ENCODE data around the gene SPINT1. TPM values are rescaled to one million over a fixed set of nuclear protein-coding genes. Genes with fewer than 3 reads are reported as not detected.

SPINT1 gene
- total RNA-seq, 3 donors from 2014 or later, result 167 to 415 (median 324) TPM

DNA sequence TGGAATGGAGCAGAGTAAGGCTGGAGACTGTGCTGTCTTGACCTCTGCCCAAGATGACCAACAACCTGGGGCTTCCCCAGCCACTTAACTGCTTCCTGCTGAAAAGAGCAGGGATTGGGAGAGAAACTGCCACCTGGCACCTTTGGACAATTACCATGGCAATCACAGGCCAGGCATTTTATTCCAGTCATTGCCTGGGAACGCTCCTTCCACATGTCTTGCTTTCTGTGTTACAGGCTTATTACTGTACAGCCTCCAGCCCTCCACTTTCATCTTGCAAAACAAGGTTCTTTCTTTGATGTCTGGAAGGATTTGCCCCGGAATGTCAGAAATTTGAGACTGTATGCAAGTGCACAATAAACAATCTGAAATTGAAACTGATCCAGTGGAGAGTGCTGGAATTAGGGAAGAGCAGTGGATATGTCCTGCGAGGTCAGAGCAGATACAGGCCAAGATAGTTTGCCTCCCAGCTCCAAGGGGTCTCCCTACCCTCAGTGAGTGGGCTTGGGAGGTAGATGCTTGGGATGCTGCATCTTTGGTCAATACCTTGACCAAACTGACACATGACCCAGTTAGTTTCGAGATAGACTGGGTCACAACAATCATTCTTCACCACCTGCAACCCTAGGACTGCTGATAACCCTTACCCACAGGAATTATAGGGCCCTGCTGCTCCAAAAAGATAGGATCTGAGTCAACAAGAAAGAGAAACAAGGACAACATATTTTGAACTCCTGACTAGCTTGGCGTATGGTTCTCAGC lies 18.0 kb upstream of the SPINT1 start:
- TF ChIP-seq, protein P1, sequence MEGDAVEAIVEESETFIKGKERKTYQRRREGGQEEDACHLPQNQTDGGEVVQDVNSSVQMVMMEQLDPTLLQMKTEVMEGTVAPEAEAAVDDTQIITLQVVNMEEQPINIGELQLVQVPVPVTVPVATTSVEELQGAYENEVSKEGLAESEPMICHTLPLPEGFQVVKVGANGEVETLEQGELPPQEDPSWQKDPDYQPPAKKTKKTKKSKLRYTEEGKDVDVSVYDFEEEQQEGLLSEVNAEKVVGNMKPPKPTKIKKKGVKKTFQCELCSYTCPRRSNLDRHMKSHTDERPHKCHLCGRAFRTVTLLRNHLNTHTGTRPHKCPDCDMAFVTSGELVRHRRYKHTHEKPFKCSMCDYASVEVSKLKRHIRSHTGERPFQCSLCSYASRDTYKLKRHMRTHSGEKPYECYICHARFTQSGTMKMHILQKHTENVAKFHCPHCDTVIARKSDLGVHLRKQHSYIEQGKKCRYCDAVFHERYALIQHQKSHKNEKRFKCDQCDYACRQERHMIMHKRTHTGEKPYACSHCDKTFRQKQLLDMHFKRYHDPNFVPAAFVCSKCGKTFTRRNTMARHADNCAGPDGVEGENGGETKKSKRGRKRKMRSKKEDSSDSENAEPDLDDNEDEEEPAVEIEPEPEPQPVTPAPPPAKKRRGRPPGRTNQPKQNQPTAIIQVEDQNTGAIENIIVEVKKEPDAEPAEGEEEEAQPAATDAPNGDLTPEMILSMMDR (IDR thresholded peaks at IDR 0.05), result no peak
- DNase-seq, result peak; percentile 65 to 78 (median 70)
- no peak overlapping the region for H3K4me3 ChIP-seq
- no peaks in the 10 kb centered on the region for H3K9me3 ChIP-seq
- peak; percentile 71 for ATAC-seq
- no peaks in the 10 kb centered on the region for H3K36me3 ChIP-seq (ENCODE audit: low read depth)
- intact Hi-C loops (cut with DNase I, micrococcal nuclease), result no loop called here
- peaks cover 30% of the 10 kb centered on the region for H3K4me1 ChIP-seq (ENCODE audit: low read depth)

DNA sequence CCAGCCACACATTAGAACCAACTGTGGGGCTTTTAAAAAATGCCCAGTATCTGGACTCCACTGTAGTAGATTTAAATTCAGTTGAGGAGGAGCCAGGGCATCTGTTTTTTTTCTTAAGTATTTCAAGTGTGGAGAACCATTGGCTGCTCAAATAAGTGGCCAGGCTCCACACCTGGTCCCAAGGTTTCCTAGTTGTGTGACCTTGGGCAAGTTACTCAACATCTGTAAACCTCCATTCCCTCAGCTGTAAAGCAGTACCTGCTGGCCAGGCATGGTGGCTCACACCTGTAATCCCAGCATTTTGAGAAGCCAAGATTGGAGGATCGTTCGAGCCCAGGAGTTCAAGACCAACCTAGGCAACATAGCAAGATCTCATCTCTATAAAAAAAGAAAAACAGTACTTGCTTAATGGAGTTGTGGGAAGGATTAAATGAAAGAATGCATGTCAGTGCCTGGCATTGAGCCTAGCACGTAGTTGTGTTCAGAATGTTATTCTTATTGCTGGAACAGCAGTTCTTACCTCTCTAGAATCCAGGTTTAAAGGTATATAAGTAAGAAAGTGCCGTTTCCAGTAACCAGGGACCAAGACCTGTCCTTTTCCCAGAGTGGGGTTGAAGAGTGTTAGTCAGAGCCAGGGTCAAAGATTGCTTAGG lies 17.3 kb upstream of the SPINT1 start:
- H3K4me3 ChIP-seq, result no peak overlapping the region
- TF ChIP-seq, protein P1 (IDR thresholded peaks at IDR 0.05), result no peak
- ATAC-seq, result no peak
- H3K36me3 ChIP-seq (ENCODE audit: low read depth), result no peaks in the 10 kb centered on the region
- peaks cover 30% of the 10 kb centered on the region for H3K4me1 ChIP-seq (ENCODE audit: low read depth)
- intact Hi-C loops (cut with DNase I, micrococcal nuclease), result no loop called here
- H3K9me3 ChIP-seq, result no peaks in the 10 kb centered on the region
- DNase-seq, result no peak

DNA sequence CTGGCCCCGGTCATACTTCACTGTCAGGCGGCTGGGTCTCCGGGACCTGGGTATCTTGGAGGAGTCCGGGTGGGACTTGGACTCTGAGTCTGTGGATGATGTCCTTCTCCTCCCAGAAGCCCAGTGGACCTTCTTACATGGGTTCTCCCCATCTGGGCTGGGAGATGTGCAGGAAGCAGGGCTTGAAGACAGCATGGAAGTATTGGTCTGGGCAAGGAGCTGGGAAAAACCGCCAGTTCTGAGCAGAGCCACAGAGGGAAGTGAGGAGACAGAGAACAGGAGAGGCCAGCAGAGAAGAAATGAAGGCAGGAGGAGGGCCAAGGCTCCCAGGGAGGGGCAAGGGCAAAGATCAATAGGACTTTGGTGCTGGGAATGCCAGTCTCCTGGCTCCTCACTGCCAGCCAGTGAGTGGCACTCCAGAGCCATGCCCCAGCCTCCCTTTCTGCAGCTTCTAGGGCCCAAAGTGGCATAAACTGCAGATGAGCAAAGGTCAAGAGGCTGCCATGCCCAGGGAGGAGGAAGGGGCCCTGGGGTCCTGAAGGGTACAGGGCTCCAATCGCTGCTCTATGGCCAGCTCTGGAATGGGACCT lies 15.3 kb upstream of the SPINT1 start, which contains the start of gene PPP1R14D:
Gene PPP1R14D, minus strand, starts transcription at position 262 of the 590 bp plus-strand sequence. Its CDS starts 67 bp downstream, at position 195.
- peak within 1 kb of the TSS; percentile 39 for H3K4me3 ChIP-seq
- H3K9me3 ChIP-seq, result no peaks in the 10 kb centered on the region
- H3K4me1 ChIP-seq (ENCODE audit: low read depth), result peaks cover 30% of the 10 kb centered on the region
- ATAC-seq (peak; percentile 88), DNase-seq (peak; percentile 87 to 90 (median 88))
- TF ChIP-seq, protein P1 (IDR thresholded peaks at IDR 0.05), result no peak
- no peaks in the 10 kb centered on the region for H3K36me3 ChIP-seq (ENCODE audit: low read depth)
- intact Hi-C loops (cut with DNase I, micrococcal nuclease), result no loop called here

DNA sequence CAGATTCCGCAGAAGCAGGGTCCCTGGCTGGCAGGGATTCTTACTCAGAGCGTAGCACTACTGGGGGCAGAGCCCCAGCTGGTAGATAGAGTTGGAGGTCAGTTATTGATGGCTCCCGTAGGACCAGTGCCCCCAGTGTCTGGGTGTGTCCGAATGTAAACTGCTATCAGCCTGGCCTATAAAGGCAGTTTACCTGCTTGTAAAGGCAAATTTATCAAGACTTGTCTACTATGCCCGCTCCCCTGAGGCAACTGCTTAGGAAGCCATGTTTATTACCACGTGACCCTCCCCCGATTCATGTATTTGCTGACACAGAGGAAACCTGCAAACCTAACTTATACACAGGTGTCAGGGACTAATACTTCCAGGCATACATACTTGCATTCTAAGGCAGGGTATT lies 14.7 kb upstream of the SPINT1 start:
- H3K36me3 ChIP-seq (ENCODE audit: low read depth), result no peaks in the 10 kb centered on the region
- peak; percentile 54 for ATAC-seq
- TF ChIP-seq, protein P1 (IDR thresholded peaks at IDR 0.05), result no peak
- DNase-seq, result peak in 1 of 3 donors; percentile 76
- H3K4me3 ChIP-seq, result no peak overlapping the region
- peaks cover 30% of the 10 kb centered on the region for H3K4me1 ChIP-seq (ENCODE audit: low read depth)
- no peaks in the 10 kb centered on the region for H3K9me3 ChIP-seq
- intact Hi-C loops (cut with DNase I, micrococcal nuclease), result no loop called here

DNA sequence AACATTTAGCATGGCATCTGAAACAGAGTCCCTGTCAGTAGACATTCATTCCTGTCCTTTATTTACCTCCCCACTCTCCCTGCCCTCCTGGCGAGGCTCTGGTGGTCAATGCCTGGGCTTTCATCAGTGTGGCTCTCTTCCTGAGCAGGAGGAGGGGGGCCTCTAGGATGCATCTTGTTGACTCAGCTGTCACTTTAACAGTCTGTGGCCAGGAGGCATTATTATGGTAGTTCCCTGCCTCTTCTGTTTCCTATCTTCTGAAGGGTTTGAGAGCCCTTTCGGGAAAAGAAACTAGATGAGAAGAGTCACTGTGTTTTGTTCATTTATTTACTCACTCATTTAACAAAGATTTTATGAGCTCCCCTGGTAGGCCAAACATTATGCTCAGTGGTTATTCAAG lies 13.0 kb upstream of the SPINT1 start:
- H3K9me3 ChIP-seq, result no peaks in the 10 kb centered on the region
- intact Hi-C loops (cut with DNase I, micrococcal nuclease), result no loop called here
- H3K4me1 ChIP-seq (ENCODE audit: low read depth), result peaks cover 25% of the 10 kb centered on the region
- H3K36me3 ChIP-seq (ENCODE audit: low read depth), result no peaks in the 10 kb centered on the region
- H3K4me3 ChIP-seq, result no peak overlapping the region
- DNase-seq (no peak), ATAC-seq (no peak)
- TF ChIP-seq, protein P1 (IDR thresholded peaks at IDR 0.05), result no peak

All from mucosa of descending colon (tissue), 3 donors.